Activated naive CD4-positive, alpha-beta T cell treated with anti-CD3 and anti-CD28 coated beads for 36 hours (primary cell): ENCODE results near the gene ITGA3. TPM values are rescaled to one million over a fixed set of nuclear protein-coding genes. Genes with fewer than 3 reads are reported as not detected.

Source experiments
- CTCF ChIA-PET: fragments of 350-600 bp; sonication (Branson Sonifier 250); formaldehyde crosslinking; loops from one replicate; lab custom pipeline; 2021; ENCODE audit warnings: antibody characterized with exemption; lab: Charles Lee
- DNase-seq: peaks from one replicate; pipeline ENCODE4 v3.0.0-alpha.2; 2020
- H3K27ac Mint-ChIP-seq: one replicate; pipeline ENCODE4 v1.8.0; 2021; ENCODE audit warnings: mild to moderate bottlenecking, mixed read lengths
- H3K27me3 Mint-ChIP-seq: one replicate; pipeline ENCODE4 v1.8.0; 2021; ENCODE audit warnings: low read depth, mixed read lengths
- H3K36me3 Mint-ChIP-seq: one replicate; pipeline ENCODE4 v1.8.0; 2021; ENCODE audit warnings: low read depth, mixed read lengths
- H3K4me1 Mint-ChIP-seq: one replicate; pipeline ENCODE4 v1.8.0; 2021; ENCODE audit warnings: low read depth, mixed read lengths
- H3K4me3 Mint-ChIP-seq: one replicate; pipeline ENCODE4 v1.8.0; 2021; ENCODE audit warnings: mild to moderate bottlenecking, moderate library complexity, mixed read lengths
- H3K9me3 Mint-ChIP-seq: one replicate; pipeline ENCODE4 v1.8.0; 2021; ENCODE audit warnings: mixed read lengths
- intact Hi-C: fragments of 100-400 bp; cut with micrococcal nuclease; formaldehyde crosslinking; loops from one replicate; pipeline ENCODE4 v1.15.1; 2023
- total RNA-seq, 2 experiments: library from RNA; stranded (reverse); gene quantifications; one replicate each; pipeline ENCODE4 v1.2.3, GENCODE V29; 2021

ITGA3 gene
- total RNA-seq, 2 experiments from 2014 or later, result 17.9 to 19.3 TPM

DNA sequence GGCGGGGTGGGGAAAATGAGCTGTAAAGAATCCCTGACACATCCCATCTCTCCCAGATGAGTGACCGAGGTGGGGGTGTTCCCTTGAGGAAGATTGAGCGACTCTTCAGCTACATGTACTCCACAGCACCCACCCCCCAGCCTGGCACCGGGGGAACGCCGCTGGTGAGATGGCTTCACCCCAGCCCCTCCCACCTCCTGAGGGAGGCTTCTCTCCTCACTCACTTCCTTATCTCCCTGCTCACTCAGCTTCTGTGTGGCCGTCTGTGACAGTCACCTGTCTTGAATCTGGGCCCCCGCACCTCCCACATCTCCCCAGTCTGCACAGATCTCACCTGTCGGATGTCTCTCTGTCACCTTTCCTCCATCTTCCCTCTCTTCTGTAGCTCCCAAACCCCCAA is 52.6 kb downstream of the ITGA3 start:
- CTCF ChIA-PET, result interaction anchor here (1.5 to 2.7 kb wide), 2 partner anchors 14 to 21 kb away, joined by 7 to 12 read pairs; partner anchors contain the start of gene PDK2
- Mint-ChIP-seq H3K4me3 (no peak overlapping the region), H3K4me1 (no peaks in the 10 kb centered on the region), H3K9me3 (no peaks in the 10 kb centered on the region), H3K36me3 (peaks cover 4% of the 10 kb centered on the region), H3K27ac (no peak overlapping the region), H3K27me3 (no peaks in the 10 kb centered on the region)
- intact Hi-C loops, result no loop called here
- no peak for DNase-seq

GRCh38 chr17:50109207-50109606 is 53.3 kb downstream of the ITGA3 start:
- H3K4me3 Mint-ChIP-seq, result no peak overlapping the region
- CTCF ChIA-PET, result interaction anchor here (0.7 to 2.7 kb wide), 3 partner anchors 15 to 318 kb away, joined by 3 to 12 read pairs (median 7); partner anchors contain the start of gene PDK2
- no peak overlapping the region for H3K27ac Mint-ChIP-seq
- no peaks in the 10 kb centered on the region for H3K9me3 Mint-ChIP-seq
- intact Hi-C loops, result no loop called here
- no peaks in the 10 kb centered on the region for H3K4me1 Mint-ChIP-seq
- H3K27me3 Mint-ChIP-seq, result no peaks in the 10 kb centered on the region
- no peak for DNase-seq
- H3K36me3 Mint-ChIP-seq, result peaks cover 4% of the 10 kb centered on the region

DNA sequence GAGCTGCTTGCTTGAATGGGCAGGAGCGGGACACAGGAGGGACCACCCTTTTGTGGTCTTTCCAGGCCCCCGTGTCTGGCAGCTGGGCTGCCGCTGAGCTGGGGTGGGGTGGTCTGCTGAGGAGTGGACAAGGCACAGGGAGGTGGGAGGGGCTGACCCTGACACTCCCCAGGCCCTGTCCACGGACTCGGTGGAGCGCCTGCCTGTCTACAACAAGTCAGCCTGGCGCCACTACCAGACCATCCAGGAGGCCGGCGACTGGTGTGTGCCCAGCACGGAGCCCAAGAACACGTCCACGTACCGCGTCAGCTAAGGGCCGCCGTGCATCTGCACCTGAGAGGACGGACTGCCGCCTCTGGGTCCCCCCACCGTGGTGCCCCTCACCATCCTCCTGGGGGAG is 53.9 kb downstream of the ITGA3 start:
- H3K27me3 Mint-ChIP-seq, result no peaks in the 10 kb centered on the region
- DNase-seq, result no peak
- H3K27ac Mint-ChIP-seq, result no peak overlapping the region
- H3K4me1 Mint-ChIP-seq, result no peaks in the 10 kb centered on the region
- H3K9me3 Mint-ChIP-seq, result no peaks in the 10 kb centered on the region
- H3K4me3 Mint-ChIP-seq, result no peak overlapping the region
- CTCF ChIA-PET, result interaction anchor here (0.7 to 2.7 kb wide), 2 partner anchors 15 to 318 kb away, joined by 3 to 12 read pairs; partner anchors contain the start of gene PDK2
- intact Hi-C loops, result no loop called here
- peaks cover 4% of the 10 kb centered on the region for H3K36me3 Mint-ChIP-seq

GRCh38 chr17:50110591-50111349 is 54.9 kb downstream of the ITGA3 start:
- Mint-ChIP-seq H3K27ac (no peak overlapping the region), H3K4me3 (no peak overlapping the region), H3K9me3 (no peaks in the 10 kb centered on the region), H3K27me3 (peaks cover 8% of the 10 kb centered on the region), H3K4me1 (no peaks in the 10 kb centered on the region), H3K36me3 (peaks cover 4% of the 10 kb centered on the region)
- CTCF ChIA-PET, result interaction anchor here (0.9 to 1.8 kb wide), 4 partner anchors 17 to 172 kb away, joined by 3 to 6 read pairs (median 4); no protein-coding TSS in a partner anchor
- no peak for DNase-seq
- intact Hi-C loops, result no loop called here

DNA sequence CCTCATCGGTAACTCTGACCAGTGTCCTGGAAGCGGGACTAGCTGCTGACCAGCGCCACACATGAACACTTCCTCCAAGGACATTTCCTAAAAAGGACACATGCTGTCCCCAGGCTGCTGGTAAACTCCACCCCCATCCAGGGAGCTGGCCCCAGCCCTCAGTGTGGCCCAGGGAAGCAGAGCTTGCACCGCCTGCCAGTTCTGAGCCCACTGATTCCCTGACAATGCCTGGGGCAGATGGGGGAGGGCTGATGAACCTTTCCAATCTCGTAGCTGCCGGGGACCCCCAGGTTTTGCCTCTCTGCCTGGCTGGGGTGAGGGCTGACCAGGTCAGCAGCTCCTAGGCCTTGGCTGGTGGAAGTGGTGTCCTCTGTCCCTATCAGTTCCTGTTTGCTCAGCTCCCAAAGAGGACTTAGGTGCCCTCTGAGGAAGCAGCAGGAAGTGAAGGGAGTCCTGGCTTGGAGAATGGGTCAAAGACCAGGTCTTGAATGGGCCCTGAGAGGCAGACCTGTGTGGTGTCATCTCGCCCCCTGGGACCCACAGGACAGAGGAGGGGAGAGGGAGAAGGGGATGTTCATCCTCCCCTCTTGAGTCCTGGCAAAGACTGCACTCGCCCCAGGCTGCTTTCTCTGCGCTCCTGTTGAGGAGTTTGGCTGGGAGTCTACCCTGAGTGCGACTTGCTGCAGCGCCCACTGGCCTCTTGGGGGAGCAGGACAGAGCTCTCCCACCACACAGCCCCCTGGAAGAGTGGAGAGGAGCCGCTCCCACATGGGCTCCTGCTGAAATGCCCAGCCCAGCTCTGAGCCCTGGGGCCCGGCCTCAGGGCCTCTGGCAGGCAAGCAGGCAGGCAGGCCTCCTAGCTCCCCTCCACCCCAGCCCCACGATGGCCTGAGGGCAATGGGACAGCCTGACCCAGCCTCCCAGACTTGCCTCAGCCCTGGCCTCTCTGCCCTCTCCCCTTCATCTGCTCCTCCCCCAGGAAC is 56.1 kb downstream of the ITGA3 start:
- Mint-ChIP-seq H3K4me3 (no peak overlapping the region), H3K4me1 (peaks cover 4% of the 10 kb centered on the region), H3K27ac (no peak overlapping the region), H3K27me3 (peaks cover 16% of the 10 kb centered on the region), H3K9me3 (no peaks in the 10 kb centered on the region), H3K36me3 (peaks cover 4% of the 10 kb centered on the region)
- CTCF ChIA-PET, result interaction anchor here (0.6 to 1.8 kb wide), 7 partner anchors 18 to 171 kb away, joined by 3 to 6 read pairs (median 3); no protein-coding TSS in a partner anchor
- no peak for DNase-seq
- intact Hi-C loops, result no loop called here

- CTCF ChIA-PET, result interaction anchor here (0.6 to 6.2 kb wide), 6 partner anchors 18 to 116 kb away, joined by 3 to 29 read pairs (median 3); no protein-coding TSS in a partner anchor
- Mint-ChIP-seq H3K27me3 (peaks cover 20% of the 10 kb centered on the region), H3K9me3 (no peaks in the 10 kb centered on the region), H3K4me1 (peaks cover 7% of the 10 kb centered on the region), H3K36me3 (peaks cover 4% of the 10 kb centered on the region), H3K27ac (no peak overlapping the region), H3K4me3 (no peak overlapping the region)
- intact Hi-C loops, result no loop called here
- no peak for DNase-seq
Measured at GRCh38 chr17:50112694-50113093, 56.8 kb downstream of the ITGA3 start.

GRCh38 chr17:50113624-50114320 is 57.9 kb downstream of the ITGA3 start:
- Mint-ChIP-seq H3K4me3 (no peak overlapping the region), H3K36me3 (peaks cover 2% of the 10 kb centered on the region), H3K9me3 (no peaks in the 10 kb centered on the region), H3K4me1 (peaks cover 7% of the 10 kb centered on the region), H3K27me3 (peaks cover 26% of the 10 kb centered on the region), H3K27ac (no peak overlapping the region)
- CTCF ChIA-PET, result interaction anchor here (0.7 to 6.2 kb wide), 16 partner anchors 10 to 183 kb away, joined by 3 to 29 read pairs (median 6); partner anchors contain the start of genes PDK2 and SAMD14
- DNase-seq, result no peak
- intact Hi-C loops, result loop anchor here (2.0 kb wide), 1 partner anchor 17 kb away; the partner anchor contains the start of gene SAMD14

DNA sequence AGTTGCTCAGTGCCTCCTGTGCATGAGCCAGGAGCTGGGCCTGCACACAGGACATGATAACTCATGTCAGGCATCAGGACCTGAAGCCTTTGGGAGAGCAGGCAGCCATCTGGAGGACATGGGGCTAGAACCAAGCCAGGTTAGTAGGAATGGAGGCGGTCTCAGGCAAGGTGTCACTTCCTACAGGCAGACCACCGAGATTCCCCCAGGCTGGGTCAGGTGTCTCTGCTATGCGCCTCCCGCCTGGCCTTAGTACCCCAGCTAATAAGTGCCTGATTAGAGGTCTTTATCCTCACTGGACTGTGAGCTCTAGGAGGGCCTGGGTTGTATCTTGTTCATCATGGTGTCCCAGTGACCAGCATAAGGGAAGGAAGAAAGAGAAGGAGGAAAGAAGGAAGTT is 58.5 kb downstream of the ITGA3 start:
- no peak for DNase-seq
- intact Hi-C loops, result loop anchor here (2.0 kb wide), 1 partner anchor 16 kb away; the partner anchor contains the start of gene SAMD14
- CTCF ChIA-PET, result interaction anchor here (0.5 to 6.2 kb wide), 26 partner anchors 9 to 793 kb away, joined by 3 to 29 read pairs (median 4); partner anchors contain the start of genes ITGA3, PDK2 and SAMD14
- Mint-ChIP-seq H3K27ac (no peak overlapping the region), H3K36me3 (peaks cover under 1% of the 10 kb centered on the region), H3K9me3 (no peaks in the 10 kb centered on the region), H3K4me1 (peaks cover 7% of the 10 kb centered on the region), H3K27me3 (peaks cover 26% of the 10 kb centered on the region), H3K4me3 (no peak overlapping the region)

- H3K27ac Mint-ChIP-seq, result no peak overlapping the region
- H3K4me3 Mint-ChIP-seq, result no peak overlapping the region
- intact Hi-C loops, result loop anchor here (1.0 to 5.0 kb wide), 6 partner anchors 16 to 182 kb away; partner anchors contain the start of genes SAMD14 and TMEM92
- DNase-seq, result peak; percentile 76
- H3K36me3 Mint-ChIP-seq, result no peaks in the 10 kb centered on the region
- H3K9me3 Mint-ChIP-seq, result no peaks in the 10 kb centered on the region
- CTCF ChIA-PET, result interaction anchor here (0.5 to 6.2 kb wide), 28 partner anchors 8 to 793 kb away, joined by 3 to 29 read pairs (median 4); partner anchors contain the start of genes ITGA3, PDK2 and SAMD14
- peaks cover 7% of the 10 kb centered on the region for H3K4me1 Mint-ChIP-seq
- peaks cover 26% of the 10 kb centered on the region for H3K27me3 Mint-ChIP-seq
Measured at GRCh38 chr17:50114849-50115357, 59.0 kb downstream of the ITGA3 start.

- Mint-ChIP-seq H3K4me1 (peaks cover 7% of the 10 kb centered on the region), H3K4me3 (no peak overlapping the region), H3K9me3 (no peaks in the 10 kb centered on the region), H3K27me3 (peaks cover 26% of the 10 kb centered on the region), H3K27ac (no peak overlapping the region), H3K36me3 (no peaks in the 10 kb centered on the region)
- CTCF ChIA-PET, result interaction anchor here (0.6 to 6.2 kb wide), 15 partner anchors 8 to 227 kb away, joined by 3 to 29 read pairs (median 7); partner anchors contain the start of genes ITGA3 and PDK2
- DNase-seq, result no peak
- intact Hi-C loops, result loop anchor here (1.0 to 5.0 kb wide), 7 partner anchors 15 to 182 kb away; partner anchors contain the start of genes PPP1R9B, SAMD14 and TMEM92
Measured at GRCh38 chr17:50115756-50116155, 59.8 kb downstream of the ITGA3 start.
